ENCODE data around the gene ZNF582.

- TF ChIP-seq POLR2AphosphoS5 (IDR thresholded peaks at IDR 0.05) = no peak
- TF ChIP-seq, protein P1, sequence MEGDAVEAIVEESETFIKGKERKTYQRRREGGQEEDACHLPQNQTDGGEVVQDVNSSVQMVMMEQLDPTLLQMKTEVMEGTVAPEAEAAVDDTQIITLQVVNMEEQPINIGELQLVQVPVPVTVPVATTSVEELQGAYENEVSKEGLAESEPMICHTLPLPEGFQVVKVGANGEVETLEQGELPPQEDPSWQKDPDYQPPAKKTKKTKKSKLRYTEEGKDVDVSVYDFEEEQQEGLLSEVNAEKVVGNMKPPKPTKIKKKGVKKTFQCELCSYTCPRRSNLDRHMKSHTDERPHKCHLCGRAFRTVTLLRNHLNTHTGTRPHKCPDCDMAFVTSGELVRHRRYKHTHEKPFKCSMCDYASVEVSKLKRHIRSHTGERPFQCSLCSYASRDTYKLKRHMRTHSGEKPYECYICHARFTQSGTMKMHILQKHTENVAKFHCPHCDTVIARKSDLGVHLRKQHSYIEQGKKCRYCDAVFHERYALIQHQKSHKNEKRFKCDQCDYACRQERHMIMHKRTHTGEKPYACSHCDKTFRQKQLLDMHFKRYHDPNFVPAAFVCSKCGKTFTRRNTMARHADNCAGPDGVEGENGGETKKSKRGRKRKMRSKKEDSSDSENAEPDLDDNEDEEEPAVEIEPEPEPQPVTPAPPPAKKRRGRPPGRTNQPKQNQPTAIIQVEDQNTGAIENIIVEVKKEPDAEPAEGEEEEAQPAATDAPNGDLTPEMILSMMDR (IDR thresholded peaks at IDR 0.05 in 8 of 11, conservative IDR thresholded peaks at IDR 0.05 in 3 of 11) = no peak
These were observed 11.3 kb upstream of the ZNF582 start for GRCh38 chr19:56404705-56405056.

Measured in spleen (tissue), 7 donors.